ENCODE data around the gene CEP250.

CEP250 gene

GRCh38 chr20:35454881-35455609 is at the start of gene CEP250:
Gene CEP250, plus strand, starts transcription at chr20:35455598. Its CDS starts 6,770 bp downstream, at chr20:35462368.
- Histone ChIP-seq H3K9me3 (ENCODE audit: control insufficient read depth, insufficient read depth, low read length) (no peaks in the 10 kb centered on the region), H3K36me3 (ENCODE audit: control insufficient read depth, low read length) (peaks cover 10% of the 10 kb centered on the region), H3F3A (ENCODE audit: control insufficient read depth, insufficient read depth) (peaks cover 8% of the 10 kb centered on the region; the same call in 1 of the 2 replicates), H3K4me2 (ENCODE audit: low read length) (peak within 1 kb of the TSS; percentile 52), H3K4me1 (ENCODE audit: control insufficient read depth, low read length) (peaks cover 32% of the 10 kb centered on the region), H3K27me3 (ENCODE audit: control insufficient read depth, low read length) (no peaks in the 10 kb centered on the region), H3K79me2 (ENCODE audit: control insufficient read depth, low read length) (peaks cover 33% of the 10 kb centered on the region), H3K4me3 (ENCODE audit: low read length) (peak within 1 kb of the TSS; percentile 73), H3K9me2 (replicated peaks; ENCODE audit: control insufficient read depth, low read length) (no peaks in the 10 kb centered on the region), H3K27ac (ENCODE audit: low read depth, low read length) (peak within 1 kb of the TSS; percentile 81), H4K20me1 (ENCODE audit: control insufficient read depth, insufficient read depth, low read depth, low read length) (no peaks in the 10 kb centered on the region; the same call in 1 of the 2 replicates)
- TF ChIP-seq CTCF (IDR thresholded peaks at IDR 0.05; ENCODE audit: low read depth, low read length, poor library complexity, severe bottlenecking) = no peak
- TF ChIP-seq EZH2phosphoT487 (IDR thresholded peaks at IDR 0.05; ENCODE audit: borderline replicate concordance, low read length) = no peak

- H3K36me3 ChIP-seq (ENCODE audit: control insufficient read depth, low read length) = peaks cover 45% of the 10 kb centered on the region
- no peaks in the 10 kb centered on the region for H4K20me1 ChIP-seq (ENCODE audit: control insufficient read depth, insufficient read depth, low read depth, low read length)
- no peaks in the 10 kb centered on the region for H3K27me3 ChIP-seq (ENCODE audit: control insufficient read depth, low read length)
- no peaks in the 10 kb centered on the region for H3K9me2 ChIP-seq (replicated peaks; ENCODE audit: control insufficient read depth, low read length)
- no peaks in the 10 kb centered on the region for H3K9me3 ChIP-seq (ENCODE audit: control insufficient read depth, insufficient read depth, low read length)
- no peak overlapping the region for H3K27ac ChIP-seq (ENCODE audit: low read depth, low read length)
- no peak overlapping the region for H3K4me3 ChIP-seq (ENCODE audit: low read length)
- H3K4me2 ChIP-seq (ENCODE audit: low read length) = no peak overlapping the region
- H3K4me1 ChIP-seq (ENCODE audit: control insufficient read depth, low read length) = peaks cover 12% of the 10 kb centered on the region
- TF ChIP-seq CTCF (IDR thresholded peaks at IDR 0.05; ENCODE audit: low read depth, low read length, poor library complexity, severe bottlenecking) (no peak), EZH2phosphoT487 (IDR thresholded peaks at IDR 0.05; ENCODE audit: borderline replicate concordance, low read length) (no peak)
- H3F3A ChIP-seq (ENCODE audit: control insufficient read depth, insufficient read depth) = peaks cover 8% of the 10 kb centered on the region; the same call in 1 of the 2 replicates
- peaks cover 91% of the 10 kb centered on the region for H3K79me2 ChIP-seq (ENCODE audit: control insufficient read depth, low read length)
Observed at GRCh38 chr20:35405775-35406174, 49.6 kb upstream of the CEP250 start.

- Histone ChIP-seq H3K36me3 (ENCODE audit: control insufficient read depth, low read length) (peaks cover 48% of the 10 kb centered on the region), H3K4me1 (ENCODE audit: control insufficient read depth, low read length) (peaks cover 20% of the 10 kb centered on the region), H3K9me3 (ENCODE audit: control insufficient read depth, insufficient read depth, low read length) (no peaks in the 10 kb centered on the region), H4K20me1 (ENCODE audit: control insufficient read depth, insufficient read depth, low read depth, low read length) (no peaks in the 10 kb centered on the region), H3K4me3 (ENCODE audit: low read length) (no peak overlapping the region), H3K9me2 (replicated peaks; ENCODE audit: control insufficient read depth, low read length) (no peaks in the 10 kb centered on the region), H3K79me2 (ENCODE audit: control insufficient read depth, low read length) (peaks cover 81% of the 10 kb centered on the region), H3K27ac (ENCODE audit: low read depth, low read length) (no peak overlapping the region), H3K4me2 (ENCODE audit: low read length) (no peak overlapping the region), H3K27me3 (ENCODE audit: control insufficient read depth, low read length) (no peaks in the 10 kb centered on the region), H3F3A (ENCODE audit: control insufficient read depth, insufficient read depth) (peaks cover 8% of the 10 kb centered on the region; the same call in 1 of the 2 replicates)
- no peak for TF ChIP-seq EZH2phosphoT487 (IDR thresholded peaks at IDR 0.05; ENCODE audit: borderline replicate concordance, low read length)
Observed at GRCh38 chr20:35408270-35408669, 47.1 kb upstream of the CEP250 start.

- H3K27ac ChIP-seq (ENCODE audit: low read depth, low read length) = no peak overlapping the region
- peaks cover 48% of the 10 kb centered on the region for H3K36me3 ChIP-seq (ENCODE audit: control insufficient read depth, low read length)
- no peak overlapping the region for H3K4me3 ChIP-seq (ENCODE audit: low read length)
- no peaks in the 10 kb centered on the region for H4K20me1 ChIP-seq (ENCODE audit: control insufficient read depth, insufficient read depth, low read depth, low read length)
- H3K4me1 ChIP-seq (ENCODE audit: control insufficient read depth, low read length) = peaks cover 19% of the 10 kb centered on the region
- H3K4me2 ChIP-seq (ENCODE audit: low read length) = no peak overlapping the region
- H3K9me3 ChIP-seq (ENCODE audit: control insufficient read depth, insufficient read depth, low read length) = no peaks in the 10 kb centered on the region
- no peaks in the 10 kb centered on the region for H3K9me2 ChIP-seq (replicated peaks; ENCODE audit: control insufficient read depth, low read length)
- TF ChIP-seq CTCF (IDR thresholded peaks at IDR 0.05; ENCODE audit: low read depth, low read length, poor library complexity, severe bottlenecking) = no peak
- no peak for TF ChIP-seq EZH2phosphoT487 (IDR thresholded peaks at IDR 0.05; ENCODE audit: borderline replicate concordance, low read length)
- H3F3A ChIP-seq (ENCODE audit: control insufficient read depth, insufficient read depth) = peaks cover 8% of the 10 kb centered on the region; the same call in 1 of the 2 replicates
- no peaks in the 10 kb centered on the region for H3K27me3 ChIP-seq (ENCODE audit: control insufficient read depth, low read length)
- H3K79me2 ChIP-seq (ENCODE audit: control insufficient read depth, low read length) = peaks cover 74% of the 10 kb centered on the region
Observed at GRCh38 chr20:35409542-35409941, 45.9 kb upstream of the CEP250 start.

All from DOHH2 (cell line).